Naive thymus-derived CD4-positive, alpha-beta T cell (primary cell): Measurements from ENCODE around the gene TVP23A. TPM values are rescaled to one million over a fixed set of nuclear protein-coding genes. Genes with fewer than 3 reads are reported as not detected.

Source experiments
- ATAC-seq: fragments of 150-1000 bp; cut with Tn5 transposase; 2 replicates; pipeline ENCODE4 v1.10.0; 2021; ENCODE audit warnings: mild to moderate bottlenecking, moderate library complexity
- CTCF ChIA-PET: fragments of 350-600 bp; sonication (Branson Sonifier 250); formaldehyde crosslinking; loops from one replicate; lab custom pipeline; 2021; ENCODE audit warnings: antibody characterized with exemption; lab: Charles Lee
- POLR2A ChIA-PET: fragments of 350-600 bp; sonication (Branson Sonifier 250); formaldehyde crosslinking; loops from one replicate; lab custom pipeline; 2021; ENCODE audit warnings: antibody characterized with exemption, inconsistent platforms; lab: Charles Lee
- DNase-seq, 9 donors: peaks; one replicate each; pipeline versions ENCODE4 v3.0.0 to v3.0.0-alpha.2; 2020 to 2022; ENCODE audit warnings: mixed read lengths in 1 of 9
- H3K27ac ChIP-seq: one replicate; pipeline ENCODE4 v1.7.0; 2013; ENCODE audit warnings: mild to moderate bottlenecking, low read depth, low read length, moderate library complexity
- H3K27me3 ChIP-seq, 2 donors: one replicate each; pipeline ENCODE4 v1.7.0; 2013; ENCODE audit warnings: low read length in 2 of 2, mild to moderate bottlenecking in 2 of 2, moderate library complexity in 2 of 2; ENCODE audit not compliant: control insufficient read depth in 2 of 2, insufficient read depth in 2 of 2
- H3K36me3 ChIP-seq, 3 experiments: 1 replicate in 2 of 3; 2 replicates in 1 of 3; pipeline ENCODE4 v1.7.0; 2013; ENCODE audit warnings: low read length in 3 of 3, mild to moderate bottlenecking in 3 of 3, moderate library complexity in 1 of 3; ENCODE audit not compliant: insufficient read depth in 3 of 3, control insufficient read depth in 2 of 3
- H3K4me1 ChIP-seq, 2 donors: one replicate each; pipeline ENCODE4 v1.7.0; 2013; ENCODE audit warnings: low read length in 2 of 2, mild to moderate bottlenecking in 2 of 2, moderate library complexity in 1 of 2; ENCODE audit not compliant: control insufficient read depth in 2 of 2, insufficient read depth in 2 of 2
- H3K4me3 ChIP-seq: 2 replicates; pipeline ENCODE4 v1.7.0; 2013; ENCODE audit warnings: mild to moderate bottlenecking, low read length
- H3K9me3 ChIP-seq, 3 experiments: 1 replicate in 2 of 3; 2 replicates in 1 of 3; pipeline ENCODE4 v1.7.0; 2013; ENCODE audit warnings: low read length in 3 of 3; ENCODE audit not compliant: control insufficient read depth in 2 of 3
- H3K27ac Mint-ChIP-seq, 9 donors: one replicate each; pipeline ENCODE4 v1.8.0; 2020 to 2022; ENCODE audit warnings: mixed read lengths in 9 of 9, mild to moderate bottlenecking in 8 of 9, moderate library complexity in 5 of 9, inconsistent platforms in 2 of 9
- H3K27me3 Mint-ChIP-seq, 5 donors: one replicate each; pipeline ENCODE4 v1.8.0; 2021 to 2022; ENCODE audit warnings: mixed read lengths in 5 of 5, mild to moderate bottlenecking in 1 of 5
- H3K36me3 Mint-ChIP-seq, 5 donors: one replicate each; pipeline ENCODE4 v1.8.0; 2020 to 2022; ENCODE audit warnings: mixed read lengths in 5 of 5, mild to moderate bottlenecking in 3 of 5, inconsistent platforms in 1 of 5
- H3K4me1 Mint-ChIP-seq, 7 donors: one replicate each; pipeline ENCODE4 v1.8.0; 2020 to 2022; ENCODE audit warnings: mixed read lengths in 7 of 7, mild to moderate bottlenecking in 3 of 7, inconsistent platforms in 1 of 7
- H3K4me3 Mint-ChIP-seq, 10 donors: one replicate each; pipeline ENCODE4 v1.8.0; 2020 to 2022; ENCODE audit warnings: mild to moderate bottlenecking in 10 of 10, mixed read lengths in 10 of 10, moderate library complexity in 6 of 10, inconsistent platforms in 2 of 10
- H3K9me3 Mint-ChIP-seq, 11 donors: one replicate each; pipeline ENCODE4 v1.8.0; 2020 to 2022; ENCODE audit warnings: mixed read lengths in 11 of 11, mild to moderate bottlenecking in 4 of 11, inconsistent platforms in 1 of 11, moderate library complexity in 1 of 11
- intact Hi-C, 2 donors: fragments of 100-400 bp; cut with micrococcal nuclease; formaldehyde crosslinking; loops; one replicate each; pipeline ENCODE4 v1.15.1; 2023
- polyA plus RNA-seq, 2 donors: library from polyadenylated mRNA; unstranded; fragments of 300-500 nt; fragmentation: Illumina TruSeq; gene quantifications; one replicate each; pipeline ENCODE4 v1.2.3, GENCODE V29; 2021
- total RNA-seq, 6 experiments: library from RNA in 5 of 6; stranded (reverse) in 5 of 6; gene quantifications; 1 replicate in 5 of 6; 2 replicates in 1 of 6; pipeline ENCODE4 v1.2.3 and lab custom pipeline; 2021 to 2026

The TVP23A gene
- total and polyA plus RNA-seq, 7 experiments from 2014 or later: 0.10 to 0.17 (median 0.15) TPM; not detected in 4

DNA sequence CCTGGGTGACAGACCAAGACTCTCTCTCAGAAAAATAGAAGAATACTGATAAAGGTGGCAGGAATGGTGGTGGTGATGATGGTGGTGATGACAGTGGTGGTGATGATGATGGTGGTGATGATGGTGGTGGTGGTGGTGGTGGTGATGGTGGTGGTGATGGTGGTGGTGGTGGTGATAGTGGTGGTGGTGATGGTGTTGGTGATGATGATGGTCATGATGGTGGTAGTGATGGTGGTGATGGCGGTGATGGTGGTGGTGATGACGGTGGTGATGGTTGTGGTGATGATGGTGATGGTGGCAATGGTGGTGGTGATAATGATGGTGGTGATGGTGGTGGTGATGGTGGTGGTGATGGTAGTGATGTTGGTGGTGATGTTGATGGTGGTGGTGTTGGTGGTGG lies 40.4 kb upstream of the TVP23A start:
- ATAC-seq (no peak), DNase-seq (no peak)
- no peak overlapping the region for H3K4me3 Mint-ChIP-seq

DNA sequence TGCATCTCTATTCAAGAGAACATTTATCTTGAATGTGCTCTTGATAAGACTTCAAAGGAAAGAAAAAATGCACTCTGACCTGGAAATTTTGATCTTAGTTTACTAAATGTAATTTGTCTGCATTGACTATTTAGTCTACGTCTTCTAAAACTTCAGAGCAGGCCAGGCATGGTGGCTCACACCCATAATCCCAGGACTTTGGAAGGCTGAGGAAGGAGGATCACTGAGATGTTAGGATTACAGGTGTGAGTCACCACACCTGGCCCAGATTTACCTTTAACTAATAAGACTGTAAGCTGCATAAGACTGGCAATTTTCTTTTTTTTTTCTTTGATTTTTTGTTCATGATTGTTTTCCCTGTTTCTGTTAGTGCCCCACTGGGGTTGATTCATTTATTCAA lies 39.6 kb upstream of the TVP23A start:
- Mint-ChIP-seq H3K27ac (no peak overlapping the region), H3K36me3 (peaks cover 0 to 4% (median 0%) of the 10 kb centered on the region in 5 donors), H3K9me3 (peaks cover 0 to 8% (median 0%) of the 10 kb centered on the region in 11 donors), H3K4me1 (peaks cover 0 to under 1% (median 0%) of the 10 kb centered on the region in 7 donors), H3K27me3 (peaks cover 4 to 32% (median 10%) of the 10 kb centered on the region in 5 donors), H3K4me3 (no peak overlapping the region)
- H3K27ac ChIP-seq: no peak overlapping the region
- ATAC-seq: no peak
- POLR2A ChIA-PET: no interaction called here
- DNase-seq: no peak
- H3K27me3 ChIP-seq: no peaks in the 10 kb centered on the region
- intact Hi-C loops: no loop called here
- H3K9me3 ChIP-seq: no peaks in the 10 kb centered on the region
- CTCF ChIA-PET: no interaction called here
- H3K4me3 ChIP-seq: no peak overlapping the region
- H3K4me1 ChIP-seq: no peaks in the 10 kb centered on the region
- H3K36me3 ChIP-seq: no peaks in the 10 kb centered on the region

More for the DNA sequence above, 40.4 kb upstream of the TVP23A start:
- POLR2A ChIA-PET: no interaction called here
- no peaks in the 10 kb centered on the region for H3K27me3 ChIP-seq
- CTCF ChIA-PET: no interaction called here
- intact Hi-C loops: no loop called here
- H3K9me3 Mint-ChIP-seq: peaks cover 0 to 8% (median 0%) of the 10 kb centered on the region in 11 donors
- peaks cover 0 to 4% (median 0%) of the 10 kb centered on the region in 5 donors for H3K36me3 Mint-ChIP-seq
- no peaks in the 10 kb centered on the region for H3K9me3 ChIP-seq
- no peak overlapping the region for H3K4me3 ChIP-seq
- H3K27ac ChIP-seq: no peak overlapping the region
- H3K27ac Mint-ChIP-seq: peak overlapping the region in 1 of 9 donors; percentile 39
- no peaks in the 10 kb centered on the region for H3K36me3 ChIP-seq
- no peaks in the 10 kb centered on the region for H3K4me1 ChIP-seq
- no peaks in the 10 kb centered on the region for H3K4me1 Mint-ChIP-seq
- peaks cover 10 to 34% (median 13%) of the 10 kb centered on the region in 5 donors for H3K27me3 Mint-ChIP-seq

DNA sequence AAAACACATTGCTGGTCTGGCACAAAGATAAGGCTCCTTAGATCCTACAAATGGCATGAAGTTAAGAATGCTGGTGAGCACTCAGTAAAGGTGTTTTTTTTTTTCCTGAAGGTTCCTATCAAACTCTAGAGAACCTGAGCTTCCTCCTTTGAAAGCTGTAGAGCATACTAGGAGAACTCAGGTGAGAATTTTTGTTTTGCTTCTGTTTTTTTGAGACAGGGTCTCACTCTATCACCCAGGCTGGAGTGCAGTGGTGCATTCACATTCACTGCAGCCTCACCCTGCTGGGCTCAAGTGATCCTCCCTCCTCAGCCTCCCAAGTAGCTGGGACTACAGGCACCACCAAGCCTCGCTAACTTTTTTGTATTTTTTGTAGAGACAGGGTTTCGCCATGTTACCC lies 37.4 kb upstream of the TVP23A start:
- H3K9me3 Mint-ChIP-seq: peaks cover 0 to 10% (median 0%) of the 10 kb centered on the region in 11 donors
- CTCF ChIA-PET: no interaction called here
- intact Hi-C loops: no loop called here
- H3K4me3 ChIP-seq: no peak overlapping the region
- no peak overlapping the region for H3K27ac ChIP-seq
- H3K36me3 Mint-ChIP-seq: peaks cover 0 to 8% (median 0%) of the 10 kb centered on the region in 5 donors
- ATAC-seq (no peak), DNase-seq (no peak)
- H3K27me3 ChIP-seq: no peaks in the 10 kb centered on the region
- no peaks in the 10 kb centered on the region for H3K36me3 ChIP-seq
- no peak overlapping the region for H3K27ac Mint-ChIP-seq
- POLR2A ChIA-PET: no interaction called here
- H3K9me3 ChIP-seq: no peaks in the 10 kb centered on the region
- H3K4me1 ChIP-seq: peaks cover 0 to 11% of the 10 kb centered on the region in 2 donors
- H3K27me3 Mint-ChIP-seq: peaks cover 0 to 11% (median 5%) of the 10 kb centered on the region in 5 donors
- peaks cover 0 to 13% (median 10%) of the 10 kb centered on the region in 7 donors for H3K4me1 Mint-ChIP-seq
- no peak overlapping the region for H3K4me3 Mint-ChIP-seq

DNA sequence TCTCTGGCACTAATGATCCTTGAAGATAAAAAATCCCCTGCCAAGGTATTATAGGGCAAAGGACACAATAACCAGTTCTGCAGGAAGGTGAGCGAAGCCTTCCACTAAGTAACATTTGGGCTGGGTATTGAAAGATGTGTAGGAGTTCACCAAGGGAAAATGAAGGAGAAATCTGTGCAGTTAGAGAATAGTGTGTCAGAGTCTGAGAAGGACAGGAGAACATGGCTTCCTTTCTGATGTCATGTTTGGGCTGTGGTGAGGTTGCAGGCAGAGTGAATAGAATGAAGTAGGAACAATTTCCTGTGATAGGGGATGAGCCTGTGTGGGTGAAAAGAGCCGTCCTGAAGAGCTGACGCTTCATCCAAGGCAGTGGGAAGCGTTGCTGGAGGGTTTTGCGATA lies 34.4 kb upstream of the TVP23A start:
- Histone ChIP-seq H3K4me1 (peaks cover 0 to 11% of the 10 kb centered on the region in 2 donors), H3K27me3 (no peaks in the 10 kb centered on the region), H3K9me3 (no peaks in the 10 kb centered on the region), H3K27ac (no peak overlapping the region), H3K36me3 (no peaks in the 10 kb centered on the region), H3K4me3 (no peak overlapping the region)
- H3K27ac Mint-ChIP-seq: no peak overlapping the region
- CTCF ChIA-PET: no interaction called here
- peaks cover 0 to 5% (median 0%) of the 10 kb centered on the region in 5 donors for H3K36me3 Mint-ChIP-seq
- H3K4me1 Mint-ChIP-seq: peaks cover 0 to 14% (median 10%) of the 10 kb centered on the region in 7 donors
- peaks cover 0 to 5% (median 0%) of the 10 kb centered on the region in 11 donors for H3K9me3 Mint-ChIP-seq
- POLR2A ChIA-PET: no interaction called here
- DNase-seq (no peak), ATAC-seq (no peak)
- H3K27me3 Mint-ChIP-seq: peaks cover 0 to 14% (median 4%) of the 10 kb centered on the region in 5 donors
- peak overlapping the region in 1 of 10 donors; percentile 12 for H3K4me3 Mint-ChIP-seq
- intact Hi-C loops: no loop called here

DNA sequence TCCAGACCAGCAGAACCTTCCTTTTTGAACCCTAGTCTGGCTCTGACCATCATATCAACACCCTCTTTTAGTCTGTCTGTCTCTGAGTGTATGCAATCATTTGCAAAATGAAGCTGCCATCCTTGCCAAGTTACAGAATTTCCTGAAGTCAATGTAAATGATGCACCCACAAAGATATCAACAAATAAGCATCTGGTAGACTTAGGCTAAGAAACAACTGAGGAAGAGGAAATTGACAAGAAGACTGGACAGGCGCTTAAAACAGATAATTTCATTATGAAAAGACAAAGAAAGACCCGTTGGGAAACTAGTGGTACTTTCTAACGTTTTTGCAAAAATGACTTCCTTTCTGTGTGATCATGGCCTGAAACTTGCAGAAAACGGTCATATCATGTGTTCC lies 33.7 kb upstream of the TVP23A start:
- H3K27me3 Mint-ChIP-seq: peaks cover 3 to 15% (median 8%) of the 10 kb centered on the region in 5 donors
- H3K4me1 Mint-ChIP-seq: peaks cover 0 to 14% (median 10%) of the 10 kb centered on the region in 7 donors
- ChIA-PET POLR2A (no interaction called here), CTCF (no interaction called here)
- Histone ChIP-seq H3K4me3 (no peak overlapping the region), H3K9me3 (no peaks in the 10 kb centered on the region), H3K4me1 (peaks cover 0 to 11% of the 10 kb centered on the region in 2 donors), H3K36me3 (no peaks in the 10 kb centered on the region), H3K27ac (no peak overlapping the region), H3K27me3 (no peaks in the 10 kb centered on the region)
- no peak for DNase-seq
- no peak for ATAC-seq
- peak overlapping the region in 4 of 10 donors; percentile 8 to 40 (median 21) for H3K4me3 Mint-ChIP-seq
- peaks cover 0 to 5% (median 2%) of the 10 kb centered on the region in 5 donors for H3K36me3 Mint-ChIP-seq
- no peak overlapping the region for H3K27ac Mint-ChIP-seq
- intact Hi-C loops: no loop called here
- peaks cover 0 to 5% (median 0%) of the 10 kb centered on the region in 11 donors for H3K9me3 Mint-ChIP-seq

DNA sequence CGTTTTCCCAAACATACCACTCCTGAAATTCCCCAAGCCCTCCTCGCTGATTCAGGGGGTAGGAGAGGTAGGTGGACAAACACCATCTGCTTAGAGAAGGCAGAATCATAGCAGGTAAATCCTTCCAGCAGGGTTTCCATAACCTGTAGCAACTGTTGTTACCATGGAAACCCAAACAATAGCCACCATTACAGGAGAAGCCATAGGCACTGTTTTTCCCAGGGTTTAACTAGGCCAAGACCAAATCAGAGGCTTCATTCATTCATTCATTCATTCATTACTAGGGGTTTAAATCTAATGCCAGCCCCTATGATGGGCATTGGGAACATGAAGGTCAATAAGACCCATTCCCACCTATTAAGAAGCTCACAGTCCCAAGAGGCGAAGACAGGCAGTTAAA lies 32.9 kb upstream of the TVP23A start:
- intact Hi-C loops: no loop called here
- Mint-ChIP-seq H3K36me3 (peaks cover 0 to 7% (median 3%) of the 10 kb centered on the region in 5 donors), H3K4me1 (peaks cover 0 to 19% (median 10%) of the 10 kb centered on the region in 7 donors), H3K27me3 (peaks cover 9 to 21% (median 15%) of the 10 kb centered on the region in 5 donors), H3K4me3 (no peak overlapping the region), H3K27ac (no peak overlapping the region), H3K9me3 (peaks cover 0 to 5% (median 0%) of the 10 kb centered on the region in 11 donors)
- ATAC-seq (no peak), DNase-seq (no peak)
- no peaks in the 10 kb centered on the region for H3K27me3 ChIP-seq
- CTCF ChIA-PET: no interaction called here
- H3K36me3 ChIP-seq: no peaks in the 10 kb centered on the region
- H3K4me1 ChIP-seq: peaks cover 0 to 11% of the 10 kb centered on the region in 2 donors
- no peak overlapping the region for H3K4me3 ChIP-seq
- POLR2A ChIA-PET: no interaction called here
- H3K27ac ChIP-seq: no peak overlapping the region
- no peaks in the 10 kb centered on the region for H3K9me3 ChIP-seq

DNA sequence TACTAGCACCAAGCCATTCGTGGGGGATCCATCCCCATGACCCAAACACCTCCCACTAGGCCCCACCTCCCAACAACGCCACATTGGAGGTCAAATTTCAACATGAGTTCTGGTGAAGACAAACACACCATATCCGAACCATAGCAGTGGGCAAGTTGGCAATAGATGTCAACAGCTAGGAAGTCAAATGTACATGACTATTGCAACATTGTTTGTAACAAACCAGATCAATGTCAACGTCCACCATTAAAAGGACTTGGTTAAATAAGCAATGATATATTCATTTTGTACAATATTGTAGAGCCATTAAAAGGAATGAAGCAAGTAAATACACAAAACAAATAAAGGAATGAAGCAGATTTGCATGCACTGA lies 31.9 kb upstream of the TVP23A start:
- Mint-ChIP-seq H3K27me3 (peaks cover 9 to 21% (median 16%) of the 10 kb centered on the region in 5 donors), H3K4me1 (peaks cover 0 to 19% (median 10%) of the 10 kb centered on the region in 7 donors), H3K36me3 (peaks cover 0 to 7% (median 3%) of the 10 kb centered on the region in 5 donors), H3K4me3 (no peak overlapping the region), H3K9me3 (peaks cover 0 to 5% (median 0%) of the 10 kb centered on the region in 11 donors), H3K27ac (no peak overlapping the region)
- intact Hi-C loops: no loop called here
- Histone ChIP-seq H3K27ac (no peak overlapping the region), H3K27me3 (no peaks in the 10 kb centered on the region), H3K36me3 (no peaks in the 10 kb centered on the region), H3K4me1 (peaks cover 0 to 11% of the 10 kb centered on the region in 2 donors), H3K4me3 (no peak overlapping the region), H3K9me3 (no peaks in the 10 kb centered on the region)
- CTCF ChIA-PET: no interaction called here
- DNase-seq (no peak), ATAC-seq (no peak)
- POLR2A ChIA-PET: no interaction called here
